ENCODE data around the gene SYT13. TPM values are rescaled to one million over a fixed set of nuclear protein-coding genes. Genes with fewer than 3 reads are reported as not detected.

The SYT13 gene
- total RNA-seq, 1 experiment from 2014 or later, result 4.3 TPM

DNA sequence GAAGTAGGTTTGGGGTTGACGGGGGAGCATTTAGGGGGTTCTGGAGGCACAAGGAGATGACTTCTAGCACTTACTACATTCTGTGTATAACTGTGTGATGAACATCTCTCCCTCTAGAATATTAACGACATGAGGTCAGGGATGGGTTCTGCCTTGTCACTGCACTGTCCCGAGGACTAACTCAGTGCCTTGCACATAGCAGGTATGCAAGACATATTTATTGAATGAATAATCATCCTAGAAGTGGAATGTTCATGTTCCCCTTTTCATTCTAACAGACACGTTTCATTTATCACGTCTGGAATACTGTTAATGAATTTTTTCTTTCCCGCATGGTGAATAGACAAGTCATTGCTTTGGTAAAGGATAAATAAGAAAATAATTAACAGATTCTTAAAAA, 12.6 kb downstream of the SYT13 start:
- no CpG with 5 or more reads among the region's 6 CpGs for WGBS (ENCODE audit: extremely low coverage, insufficient read length, low lambda C conversion rate)
- no peaks in the 10 kb centered on the region; the same call in 1 of the 2 replicates for H3K4me1 ChIP-seq (ENCODE audit: insufficient read depth, low read length)
- H3K4me3 Mint-ChIP-seq, result no peak overlapping the region

More for the DNA sequence above, 12.6 kb downstream of the SYT13 start:
- Histone ChIP-seq H3K9ac (ENCODE audit: extremely low read depth, insufficient read length, low read length) (no peak overlapping the region), H3K23me2 (ENCODE audit: insufficient read length, low read depth, low read length, poor library complexity, severe bottlenecking) (no peaks in the 10 kb centered on the region), H2BK120ac (ENCODE audit: low read depth, low read length, poor library complexity, severe bottlenecking) (no peak overlapping the region), H4K91ac (ENCODE audit: insufficient read length, low read depth, low read length) (no peak overlapping the region), H2AFZ (ENCODE audit: low read length) (no peak overlapping the region), H3K9me3 (ENCODE audit: control insufficient read depth, low read depth, low read length) (no peaks in the 10 kb centered on the region), H3K23ac (ENCODE audit: insufficient read length, low read depth, low read length) (no peak overlapping the region), H3K56ac (ENCODE audit: insufficient read length, low read depth, low read length) (no peak overlapping the region), H2BK12ac (ENCODE audit: insufficient read length, low read depth, low read length) (no peak overlapping the region), H2AK5ac (ENCODE audit: insufficient read length, low read length) (no peak overlapping the region), H3K27me3 (ENCODE audit: insufficient read depth, low read length) (no peaks in the 10 kb centered on the region), H4K5ac (ENCODE audit: insufficient read length, low read depth, low read length) (no peak overlapping the region), H2BK20ac (ENCODE audit: low read depth, low read length, poor library complexity, severe bottlenecking) (no peak overlapping the region), H2BK15ac (ENCODE audit: low read depth, low read length) (no peak overlapping the region), H3K79me1 (ENCODE audit: insufficient read depth, low read depth, low read length, poor library complexity, severe bottlenecking) (no peaks in the 10 kb centered on the region), H3T11ph (ENCODE audit: low read length) (no peak overlapping the region), H2BK5ac (ENCODE audit: insufficient read length, low read length) (no peak overlapping the region), H4K20me1 (ENCODE audit: control insufficient read depth, insufficient read depth, insufficient read length) (no peaks in the 10 kb centered on the region), H3K4ac (ENCODE audit: low read depth, low read length) (no peak overlapping the region), H3K14ac (ENCODE audit: insufficient read depth, low read length) (no peak overlapping the region), H3K79me2 (ENCODE audit: insufficient read depth, low read length) (no peaks in the 10 kb centered on the region), H3K4me2 (ENCODE audit: insufficient read depth, insufficient read length, low read length) (no peak overlapping the region), H3K27ac (ENCODE audit: insufficient read length, low read depth, low read length) (no peak overlapping the region), H4K8ac (replicated peaks; ENCODE audit: insufficient read length, low read depth, low read length) (no peak overlapping the region), H3K18ac (ENCODE audit: insufficient read length, low read depth, low read length) (no peak overlapping the region)
- Mint-ChIP-seq H3K9me3 (no peaks in the 10 kb centered on the region), H3K27me3 (ENCODE audit: low read depth) (peaks cover 25% of the 10 kb centered on the region), H3K27ac (no peak overlapping the region), H3K36me3 (ENCODE audit: insufficient read depth in 1 of 3, low read depth in 3 of 3) (no peaks in the 10 kb centered on the region), H3K4me1 (peaks cover 0 to 4% of the 10 kb centered on the region in 2 experiments; a peak in 2 of 4 replicates)
- DNase-seq, result no peak
- TF ChIP-seq, protein P1, sequence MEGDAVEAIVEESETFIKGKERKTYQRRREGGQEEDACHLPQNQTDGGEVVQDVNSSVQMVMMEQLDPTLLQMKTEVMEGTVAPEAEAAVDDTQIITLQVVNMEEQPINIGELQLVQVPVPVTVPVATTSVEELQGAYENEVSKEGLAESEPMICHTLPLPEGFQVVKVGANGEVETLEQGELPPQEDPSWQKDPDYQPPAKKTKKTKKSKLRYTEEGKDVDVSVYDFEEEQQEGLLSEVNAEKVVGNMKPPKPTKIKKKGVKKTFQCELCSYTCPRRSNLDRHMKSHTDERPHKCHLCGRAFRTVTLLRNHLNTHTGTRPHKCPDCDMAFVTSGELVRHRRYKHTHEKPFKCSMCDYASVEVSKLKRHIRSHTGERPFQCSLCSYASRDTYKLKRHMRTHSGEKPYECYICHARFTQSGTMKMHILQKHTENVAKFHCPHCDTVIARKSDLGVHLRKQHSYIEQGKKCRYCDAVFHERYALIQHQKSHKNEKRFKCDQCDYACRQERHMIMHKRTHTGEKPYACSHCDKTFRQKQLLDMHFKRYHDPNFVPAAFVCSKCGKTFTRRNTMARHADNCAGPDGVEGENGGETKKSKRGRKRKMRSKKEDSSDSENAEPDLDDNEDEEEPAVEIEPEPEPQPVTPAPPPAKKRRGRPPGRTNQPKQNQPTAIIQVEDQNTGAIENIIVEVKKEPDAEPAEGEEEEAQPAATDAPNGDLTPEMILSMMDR (conservative IDR thresholded peaks at IDR 0.05), result no peak
